Loucy (cell line): ENCODE results near the gene RGMA.

Source experiments
- H2AFZ ChIP-seq: fragments of 200-600 bp; sonication (generic); 2 replicates; pipeline ENCODE4 v1.6.0; 2016; ENCODE audit warnings: antibody characterized with exemption, mild to moderate bottlenecking, low read length, moderate library complexity
- H3F3A ChIP-seq: fragments of 200-600 bp; 2 replicates; pipeline ENCODE4 v1.6.0; 2016; ENCODE audit warnings: antibody characterized with exemption, low read depth, mild to moderate bottlenecking
- H3K27me3 ChIP-seq: fragments of 200-600 bp; sonication (generic); 2 replicates; pipeline ENCODE4 v1.6.1; 2014; ENCODE audit warnings: low read length, mild to moderate bottlenecking; ENCODE audit not compliant: insufficient read depth, poor library complexity, severe bottlenecking
- H3K36me3 ChIP-seq: fragments of 200-600 bp; sonication (generic); 2 replicates; pipeline ENCODE4 v1.6.1; 2016; ENCODE audit warnings: low read length; ENCODE audit not compliant: insufficient read depth
- H3K4me1 ChIP-seq: fragments of 200-600 bp; sonication (generic); 2 replicates; pipeline ENCODE4 v1.5.1; 2014; ENCODE audit warnings: low read length, mild to moderate bottlenecking; ENCODE audit not compliant: insufficient read depth, poor library complexity, severe bottlenecking
- H3K4me2 ChIP-seq: fragments of 200-600 bp; sonication (generic); 2 replicates; pipeline ENCODE4 v1.6.0; 2014; ENCODE audit warnings: antibody characterized with exemption, low read length, low read depth, mild to moderate bottlenecking; ENCODE audit not compliant: poor library complexity, severe bottlenecking
- H3K4me3 ChIP-seq: fragments of 200-600 bp; sonication (generic); 2 replicates; pipeline ENCODE4 v1.5.1; 2014; ENCODE audit warnings: low read length, mild to moderate bottlenecking, mixed read lengths; ENCODE audit not compliant: poor library complexity, severe bottlenecking
- H3K79me2 ChIP-seq: fragments of 200-600 bp; sonication (generic); 2 replicates; pipeline ENCODE4 v1.6.1; 2014; ENCODE audit warnings: low read length; ENCODE audit not compliant: insufficient read depth
- H3K9ac ChIP-seq: fragments of 200-600 bp; sonication (generic); 2 replicates; pipeline ENCODE4 v1.6.0; 2014; ENCODE audit warnings: mild to moderate bottlenecking, low read depth, low read length, moderate library complexity; ENCODE audit not compliant: poor library complexity, severe bottlenecking
- H3K9me2 ChIP-seq: fragments of 200-600 bp; sonication (generic); replicated peaks from 2 replicates; pipeline ENCODE4 v1.6.1; 2016; ENCODE audit warnings: low read depth, low read length, mixed read lengths
- H3K9me3 ChIP-seq: fragments of 200-600 bp; sonication (generic); 2 replicates; pipeline ENCODE4 v1.6.1; 2014; ENCODE audit warnings: mild to moderate bottlenecking, antibody characterized with exemption, low read length, low read depth; ENCODE audit not compliant: insufficient read depth
- H4K20me1 ChIP-seq: fragments of 200-600 bp; sonication (generic); 2 replicates; pipeline ENCODE4 v1.6.0; 2014; ENCODE audit warnings: antibody characterized with exemption, low read length, mild to moderate bottlenecking; ENCODE audit not compliant: insufficient read depth, poor library complexity, severe bottlenecking
- EZH2phosphoT487 ChIP-seq: fragments of 200-600 bp; IDR thresholded peaks from 2 replicates; pipeline ENCODE4 v1.6.1; 2018; ENCODE audit warnings: antibody characterized with exemption, mild to moderate bottlenecking, moderate library complexity, borderline replicate concordance
- TF ChIP-seq, protein P1 (sequence below): fragments of 200-600 bp; sonication (generic); conservative IDR thresholded peaks from 2 replicates; pipeline ENCODE4 v1.5.1; 2014; ENCODE audit warnings: mild to moderate bottlenecking, antibody characterized with exemption, low read length

The RGMA gene

DNA sequence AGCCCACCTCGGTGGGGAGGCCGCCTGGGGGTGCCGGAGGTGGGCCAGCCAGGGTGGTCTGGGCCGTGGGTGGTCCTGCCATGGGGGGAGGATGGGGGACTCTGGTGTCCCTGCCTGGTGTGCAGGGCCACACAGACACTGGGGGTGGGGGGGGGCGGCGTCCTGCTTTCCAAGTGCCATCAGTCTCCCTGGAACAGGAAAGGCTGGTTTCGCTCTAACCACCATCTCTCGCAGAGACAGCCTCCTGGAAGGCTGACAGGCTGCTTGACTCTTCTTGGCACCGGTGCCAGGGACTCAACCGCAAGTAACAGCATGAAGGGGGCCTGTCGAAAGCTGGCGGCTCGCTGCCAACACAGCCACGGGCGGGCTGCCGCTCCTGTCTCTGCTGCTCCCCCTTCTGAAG lies 40.3 kb downstream of the RGMA start:
- H3K27me3 ChIP-seq, result no peaks in the 10 kb centered on the region

DNA sequence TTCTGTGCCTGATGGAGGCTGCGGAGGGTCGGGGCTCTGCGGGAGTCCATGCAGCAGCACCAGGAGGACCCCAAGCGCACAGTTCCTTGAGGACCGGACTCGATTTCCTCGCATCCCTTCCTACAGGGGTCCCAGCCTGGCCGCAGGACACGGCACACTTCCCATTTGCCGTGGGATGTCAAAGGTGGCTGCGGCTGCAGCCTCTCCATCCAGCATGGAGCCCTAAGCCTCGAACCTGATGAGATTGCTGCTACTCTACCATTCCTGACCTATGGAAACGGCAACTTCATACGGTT lies 40.6 kb downstream of the RGMA start:
- Histone ChIP-seq H3K27me3 (no peaks in the 10 kb centered on the region), H3K4me2 (no peak overlapping the region), H3K79me2 (no peaks in the 10 kb centered on the region), H3F3A (no peaks in the 10 kb centered on the region), H3K4me1 (peaks cover 20% of the 10 kb centered on the region), H3K36me3 (no peaks in the 10 kb centered on the region), H3K9ac (peak overlapping the region; percentile 28), H4K20me1 (no peaks in the 10 kb centered on the region), H3K9me2 (no peaks in the 10 kb centered on the region), H3K9me3 (peaks cover 5% of the 10 kb centered on the region; the same call in 1 of the 2 replicates), H3K4me3 (no peak overlapping the region), H2AFZ (no peak overlapping the region)
- no peak for TF ChIP-seq EZH2phosphoT487
- TF ChIP-seq, protein P1, sequence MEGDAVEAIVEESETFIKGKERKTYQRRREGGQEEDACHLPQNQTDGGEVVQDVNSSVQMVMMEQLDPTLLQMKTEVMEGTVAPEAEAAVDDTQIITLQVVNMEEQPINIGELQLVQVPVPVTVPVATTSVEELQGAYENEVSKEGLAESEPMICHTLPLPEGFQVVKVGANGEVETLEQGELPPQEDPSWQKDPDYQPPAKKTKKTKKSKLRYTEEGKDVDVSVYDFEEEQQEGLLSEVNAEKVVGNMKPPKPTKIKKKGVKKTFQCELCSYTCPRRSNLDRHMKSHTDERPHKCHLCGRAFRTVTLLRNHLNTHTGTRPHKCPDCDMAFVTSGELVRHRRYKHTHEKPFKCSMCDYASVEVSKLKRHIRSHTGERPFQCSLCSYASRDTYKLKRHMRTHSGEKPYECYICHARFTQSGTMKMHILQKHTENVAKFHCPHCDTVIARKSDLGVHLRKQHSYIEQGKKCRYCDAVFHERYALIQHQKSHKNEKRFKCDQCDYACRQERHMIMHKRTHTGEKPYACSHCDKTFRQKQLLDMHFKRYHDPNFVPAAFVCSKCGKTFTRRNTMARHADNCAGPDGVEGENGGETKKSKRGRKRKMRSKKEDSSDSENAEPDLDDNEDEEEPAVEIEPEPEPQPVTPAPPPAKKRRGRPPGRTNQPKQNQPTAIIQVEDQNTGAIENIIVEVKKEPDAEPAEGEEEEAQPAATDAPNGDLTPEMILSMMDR, result no peak

More for the DNA sequence above, 40.3 kb downstream of the RGMA start:
- H3K9me3 ChIP-seq, result peaks cover 5% of the 10 kb centered on the region; the same call in 1 of the 2 replicates
- H3K79me2 ChIP-seq, result no peaks in the 10 kb centered on the region
- no peak overlapping the region for H3K4me3 ChIP-seq
- H3K9ac ChIP-seq, result no peak overlapping the region
- no peak overlapping the region for H3K4me2 ChIP-seq
- peaks cover 20% of the 10 kb centered on the region for H3K4me1 ChIP-seq
- H3K36me3 ChIP-seq, result no peaks in the 10 kb centered on the region
- no peaks in the 10 kb centered on the region for H4K20me1 ChIP-seq
- no peak overlapping the region for H2AFZ ChIP-seq
- H3F3A ChIP-seq, result no peaks in the 10 kb centered on the region
- H3K9me2 ChIP-seq, result no peaks in the 10 kb centered on the region
- TF ChIP-seq, protein P1, result no peak
- TF ChIP-seq EZH2phosphoT487, result no peak

DNA sequence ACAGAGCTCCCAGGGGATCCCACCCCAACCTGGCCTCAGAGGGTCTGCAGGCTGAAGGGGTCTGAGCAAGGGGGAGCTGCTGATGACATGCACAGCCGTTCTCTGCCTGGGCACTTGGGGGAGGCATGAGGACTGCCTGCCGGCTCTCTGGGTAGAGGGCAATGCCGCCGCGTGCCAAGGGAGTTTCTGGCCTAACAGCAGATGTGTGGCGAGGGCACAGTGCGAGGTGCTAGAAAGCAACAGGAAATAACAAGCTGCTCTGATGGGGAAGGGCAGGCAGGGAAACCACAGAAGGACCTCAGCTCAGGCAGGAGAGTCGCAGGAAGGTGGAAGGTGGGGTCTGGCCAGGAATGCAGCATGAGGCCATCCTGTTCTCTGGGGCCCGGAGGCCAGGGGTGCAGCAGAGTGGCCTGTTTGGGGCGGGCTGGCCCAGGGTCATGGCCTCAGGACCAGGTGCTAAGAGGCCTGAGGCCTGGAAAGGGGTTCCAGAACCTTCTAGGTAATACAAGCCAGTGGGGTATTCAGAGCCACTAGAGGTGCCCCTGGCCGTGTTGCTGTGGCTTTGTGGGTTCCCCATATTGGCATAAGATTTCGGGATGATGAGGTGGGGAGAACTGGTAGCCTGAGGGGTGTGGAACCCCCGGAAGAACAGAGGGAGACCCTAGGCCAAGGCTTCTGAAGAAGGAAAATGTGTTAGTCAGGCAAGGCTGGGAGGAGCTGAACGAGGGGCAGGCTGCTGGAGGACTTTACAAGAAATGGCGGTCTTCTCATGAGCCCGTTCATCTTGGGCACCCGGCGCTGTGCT lies 41.2 kb downstream of the RGMA start:
- Histone ChIP-seq H4K20me1 (no peaks in the 10 kb centered on the region), H3F3A (no peaks in the 10 kb centered on the region), H3K27me3 (no peaks in the 10 kb centered on the region), H3K4me1 (peaks cover 20% of the 10 kb centered on the region), H2AFZ (peak overlapping the region; percentile 3; the same call in 1 of the 2 replicates), H3K9ac (peak overlapping the region; percentile 28), H3K4me2 (peak overlapping the region; percentile 46), H3K4me3 (peak overlapping the region; percentile 24), H3K79me2 (no peaks in the 10 kb centered on the region), H3K9me3 (peaks cover 5% of the 10 kb centered on the region; the same call in 1 of the 2 replicates), H3K36me3 (no peaks in the 10 kb centered on the region), H3K9me2 (no peaks in the 10 kb centered on the region)
- no peak for TF ChIP-seq EZH2phosphoT487
- TF ChIP-seq, protein P1, result no peak
